Stromal cell of bone marrow (primary cell): Measurements from ENCODE around the gene HHATL.

Experiments used
- DNase-seq: peaks from one replicate; pipeline ENCODE4 v3.0.0-alpha.2; 2012; ENCODE audit warnings: low read depth

Gene HHATL

DNA sequence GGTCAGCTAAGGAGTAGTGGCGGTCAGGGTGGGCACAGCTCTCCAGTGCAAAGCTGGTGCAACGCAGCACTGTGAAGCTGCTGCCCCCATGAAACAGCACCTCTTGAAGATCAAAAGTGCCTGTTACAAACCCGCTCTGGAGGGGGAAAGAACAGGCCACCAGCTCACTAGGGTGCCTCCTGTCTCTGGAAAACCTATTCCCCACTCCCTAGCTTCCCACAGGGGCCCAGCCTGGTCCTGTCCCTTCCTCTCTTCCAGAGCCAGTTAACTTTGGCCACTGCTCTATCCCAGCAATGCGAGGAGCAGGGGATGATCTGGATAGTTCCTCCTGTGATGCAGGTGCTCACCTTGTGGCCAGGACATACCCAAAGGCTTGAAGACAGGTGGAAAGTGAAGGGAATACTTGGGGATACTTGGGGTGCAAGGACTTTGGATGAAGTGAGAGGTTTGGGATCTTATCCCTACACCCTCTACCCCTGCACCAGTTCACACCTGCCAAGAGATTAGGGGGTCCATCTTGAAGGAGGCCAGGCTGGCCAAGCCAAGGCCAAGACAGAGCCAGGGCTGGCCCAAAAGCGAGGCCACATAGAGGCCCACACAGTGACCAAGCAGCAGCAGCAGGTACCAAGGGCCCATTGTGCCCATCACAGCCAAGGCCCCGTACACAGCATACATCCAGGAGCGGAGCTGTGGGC, 4.2 kb downstream of the HHATL start:
- DNase-seq: no peak

DNA sequence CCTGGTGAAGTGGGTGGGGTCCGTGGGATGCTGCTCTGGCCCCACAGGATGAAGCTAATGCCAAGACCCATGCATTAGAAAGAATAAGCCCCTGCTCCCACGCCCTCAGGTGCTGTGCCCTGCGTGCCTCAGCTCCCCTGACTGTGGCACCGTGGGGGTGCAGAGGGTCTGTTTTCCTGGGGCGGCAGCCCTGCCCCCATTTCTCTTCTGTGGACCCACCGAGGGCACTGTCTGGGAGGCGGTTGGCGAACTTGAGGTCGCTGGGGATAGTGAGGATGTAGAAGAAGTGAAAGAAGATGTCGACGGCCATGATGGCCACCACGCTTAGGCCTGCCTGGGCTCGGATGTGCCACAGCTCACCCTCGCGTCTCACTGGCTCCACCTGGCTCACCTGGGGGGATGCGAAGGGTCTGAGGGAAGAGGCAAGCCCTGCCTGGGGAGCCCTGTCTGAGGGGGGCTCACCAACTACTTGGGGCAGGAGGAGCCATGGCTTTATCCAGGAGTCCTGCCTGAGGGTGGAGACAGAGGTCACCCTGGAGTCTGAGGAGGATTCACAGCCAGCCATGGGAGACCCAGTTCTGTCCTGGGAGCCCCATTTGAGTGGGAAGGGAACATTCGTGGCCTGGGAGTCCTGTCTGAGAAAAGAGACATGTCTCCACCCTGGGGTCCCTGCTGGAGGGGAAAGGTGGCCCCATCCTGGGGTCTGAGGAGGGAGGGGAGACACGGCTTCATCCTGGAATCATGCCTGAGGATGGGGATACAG, 5.1 kb downstream of the HHATL start:
- no peak for DNase-seq

DNA sequence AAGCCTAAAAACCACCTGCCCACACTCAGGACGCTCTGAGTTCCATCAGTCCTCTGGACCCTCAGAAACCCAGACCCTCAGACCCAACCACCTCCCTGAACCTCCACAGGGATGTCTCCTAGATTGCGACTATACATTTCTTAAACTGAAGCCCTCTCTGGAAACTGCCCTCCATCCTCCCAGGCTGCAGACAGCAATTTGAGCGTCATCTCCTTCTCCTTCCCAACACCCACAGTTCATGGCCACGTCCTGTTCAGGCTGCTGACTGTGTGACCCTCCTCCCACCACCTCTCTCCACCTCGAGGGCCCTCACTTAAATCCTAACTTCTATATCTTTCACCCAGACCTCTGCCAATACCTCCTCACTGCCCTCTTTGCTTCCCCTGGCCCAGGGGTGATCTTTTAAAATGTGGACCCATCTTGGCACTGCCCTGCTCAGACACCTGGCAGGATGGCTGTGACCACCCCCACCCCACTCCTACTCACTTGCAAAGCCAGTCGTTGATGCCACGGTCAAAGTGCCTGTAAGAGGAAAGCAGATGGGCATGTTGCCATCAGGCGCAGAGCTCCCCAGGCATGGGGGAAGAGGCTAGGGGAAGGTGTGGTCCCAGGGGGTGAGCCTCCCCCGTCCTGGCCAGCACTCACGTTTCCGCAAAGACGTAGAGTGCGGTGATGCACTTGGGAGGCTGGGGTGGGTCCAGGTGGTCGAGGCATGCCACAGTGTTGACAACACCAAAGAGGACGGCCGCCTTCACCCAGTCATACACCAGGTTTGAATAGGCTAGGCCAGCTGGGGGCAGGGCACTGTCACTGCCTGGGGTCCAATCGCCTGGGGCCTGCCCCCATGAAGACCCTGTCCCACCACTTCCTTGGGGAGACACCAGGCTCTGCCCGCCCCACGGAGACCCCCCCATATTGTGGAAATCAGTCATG, 6.0 kb downstream of the HHATL start:
- DNase-seq: no peak

DNA sequence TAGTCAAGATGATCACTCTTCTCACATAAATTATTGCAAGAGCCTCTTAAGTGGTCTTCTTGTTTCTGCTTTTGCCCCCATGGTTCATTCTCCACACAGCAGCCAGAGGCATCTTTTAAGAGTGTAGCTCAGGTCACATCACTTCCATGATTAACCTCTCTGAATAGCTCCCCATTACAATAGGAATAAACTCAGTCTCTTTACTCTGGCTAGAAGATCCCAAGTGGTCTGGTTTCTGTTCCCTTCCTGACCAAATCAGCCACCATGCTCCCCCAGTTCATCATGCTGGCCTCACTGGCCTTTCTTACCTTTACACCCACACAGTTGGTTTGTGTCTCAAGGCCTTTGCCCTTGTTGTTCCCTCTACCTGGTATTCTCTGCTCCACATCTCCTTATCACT, 8.2 kb downstream of the HHATL start:
- no peak for DNase-seq

DNA sequence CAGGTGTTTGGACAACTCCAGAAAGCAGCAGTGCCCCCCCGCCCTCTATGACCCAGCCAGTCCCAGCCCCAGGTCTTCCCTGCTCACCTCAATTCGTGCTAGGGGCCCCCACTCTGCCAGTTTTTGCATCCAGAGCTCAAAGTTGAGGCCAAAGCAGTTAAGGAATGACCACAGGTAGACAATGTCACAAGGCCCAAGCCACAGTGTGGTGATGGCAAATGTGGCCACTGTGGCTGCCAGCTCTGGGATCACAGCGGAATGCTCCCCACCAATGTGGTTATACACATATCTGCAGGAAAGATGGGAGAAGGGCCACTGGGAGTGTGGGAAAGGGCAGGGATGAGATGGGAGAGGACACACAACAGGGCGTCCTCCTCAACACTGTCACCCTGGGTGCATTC, 9.1 kb downstream of the HHATL start:
- no peak for DNase-seq

DNA sequence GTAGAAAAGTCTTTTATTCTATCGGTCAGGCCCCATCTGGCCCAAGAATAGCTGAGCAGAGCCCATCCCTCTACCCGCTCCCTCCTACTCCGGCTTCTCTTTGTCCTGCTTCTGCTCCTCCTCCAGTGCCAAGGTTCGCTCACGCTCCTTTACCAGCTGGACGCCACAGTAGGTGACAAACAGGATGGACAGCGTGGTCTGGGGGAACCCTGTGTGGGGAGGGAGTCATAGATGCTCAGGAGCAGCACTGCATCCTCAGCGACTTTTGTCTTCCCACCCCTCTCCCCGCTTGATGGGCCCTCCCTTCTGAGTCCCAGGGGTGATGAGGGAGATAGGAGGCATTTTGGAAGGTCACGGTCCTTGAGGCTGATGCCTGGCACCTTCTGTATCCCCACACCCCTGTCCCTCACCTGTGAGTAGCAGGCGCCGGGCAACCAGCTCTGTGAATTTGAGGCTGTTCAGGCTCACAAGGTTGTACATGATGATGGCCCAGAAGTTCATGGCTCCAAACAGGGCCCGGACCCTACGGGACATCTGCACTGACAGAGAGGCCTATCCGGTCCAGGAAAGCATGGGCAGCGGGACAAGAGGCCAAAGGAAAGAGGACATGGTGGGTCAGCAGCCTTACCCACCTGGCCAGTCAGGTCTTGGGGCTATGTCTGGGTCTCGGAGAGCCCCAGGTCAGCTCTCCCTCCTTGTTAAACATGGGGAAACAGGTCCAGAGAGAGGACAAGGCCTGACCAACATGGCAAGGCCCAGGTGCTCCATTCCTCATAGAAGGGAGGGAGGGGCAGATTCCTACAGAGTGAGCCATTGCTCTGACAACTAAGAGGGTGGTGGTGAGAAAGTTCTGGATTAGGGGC, 9.7 kb downstream of the HHATL start:
- no peak for DNase-seq

DNA sequence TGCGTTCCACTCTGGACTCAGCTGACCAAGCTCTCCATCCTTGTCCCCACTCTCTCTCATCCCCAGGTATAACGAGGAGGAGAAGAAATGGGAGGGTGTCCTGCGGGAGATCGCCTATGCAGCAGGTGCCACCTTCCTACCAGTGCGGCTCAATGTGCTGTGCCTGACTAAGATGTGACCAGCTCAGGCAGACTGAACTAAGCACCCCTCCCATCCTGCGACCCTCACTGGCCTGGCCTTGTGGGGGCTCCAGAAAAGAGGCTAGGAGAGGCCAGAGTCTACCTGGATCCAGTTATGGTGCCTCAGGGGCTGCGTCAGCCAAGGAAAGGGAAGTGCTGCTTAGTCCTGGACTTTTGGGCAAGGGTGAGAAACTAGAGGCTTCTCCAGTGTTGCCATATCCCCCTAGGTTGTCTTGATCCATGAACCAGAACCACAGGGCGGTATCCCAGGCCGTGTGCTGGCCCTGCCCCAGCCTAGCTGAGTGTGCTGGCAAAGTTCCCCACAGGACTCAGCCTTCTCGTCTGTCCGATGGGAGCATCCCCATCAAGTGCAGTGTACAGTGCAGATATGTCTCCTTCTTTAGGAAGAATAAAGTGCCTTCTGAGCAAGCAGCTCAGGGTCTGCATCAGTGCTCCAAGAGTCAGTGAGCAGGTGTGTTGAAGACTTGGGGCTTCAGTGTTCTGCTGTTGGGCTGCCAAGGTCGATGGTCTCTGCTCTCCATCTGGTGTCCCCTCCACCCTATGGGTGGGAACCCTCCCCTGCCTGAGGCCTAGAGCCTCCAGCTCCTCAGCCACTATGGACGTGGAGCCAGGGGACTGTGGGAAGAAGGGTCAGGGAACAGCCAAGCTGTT, 10.6 kb downstream of the HHATL start:
- DNase-seq: no peak

DNA sequence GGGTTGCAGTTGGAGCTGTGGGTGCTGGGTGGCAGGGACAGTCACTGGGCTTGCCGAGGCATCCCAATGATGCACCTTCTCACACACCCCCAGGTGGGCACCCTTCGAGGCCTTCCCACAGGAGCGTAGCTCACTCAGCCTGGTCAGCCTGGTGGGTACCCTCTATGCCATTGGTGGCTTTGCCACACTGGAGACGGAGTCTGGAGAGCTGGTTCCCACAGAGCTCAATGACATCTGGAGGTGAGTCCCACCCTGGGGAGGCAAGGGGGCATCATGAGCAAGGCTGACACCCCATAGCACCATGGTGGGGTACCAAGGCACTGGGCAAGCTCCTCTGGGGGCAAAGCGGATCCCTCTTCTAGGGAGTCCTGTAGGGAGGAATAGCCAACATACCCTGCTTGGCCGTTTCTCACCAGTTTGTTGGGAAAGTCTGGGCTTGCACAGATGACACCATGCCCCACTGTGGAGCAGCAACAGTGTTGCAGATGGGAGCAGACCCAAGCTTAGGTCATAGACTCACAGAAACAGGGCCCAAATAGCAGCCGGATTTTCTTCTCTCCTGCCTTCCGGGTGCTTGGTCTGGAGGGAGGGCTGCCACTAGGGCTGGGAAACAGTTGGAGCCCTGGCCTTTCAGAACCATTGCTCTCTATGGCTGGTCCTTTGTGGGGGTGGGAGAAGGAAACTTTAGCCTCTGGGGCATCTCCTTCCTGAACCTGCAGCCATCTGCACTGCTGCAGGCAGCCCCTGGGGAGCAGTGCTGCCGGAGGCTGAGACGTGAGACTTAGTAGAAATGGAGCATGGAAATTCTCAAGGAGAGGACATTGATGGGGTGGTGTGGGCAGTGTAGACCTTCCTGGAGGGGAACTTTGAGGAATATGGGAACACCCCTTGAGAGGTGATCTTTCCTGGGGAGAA, 11.6 kb downstream of the HHATL start:
- no peak for DNase-seq

DNA sequence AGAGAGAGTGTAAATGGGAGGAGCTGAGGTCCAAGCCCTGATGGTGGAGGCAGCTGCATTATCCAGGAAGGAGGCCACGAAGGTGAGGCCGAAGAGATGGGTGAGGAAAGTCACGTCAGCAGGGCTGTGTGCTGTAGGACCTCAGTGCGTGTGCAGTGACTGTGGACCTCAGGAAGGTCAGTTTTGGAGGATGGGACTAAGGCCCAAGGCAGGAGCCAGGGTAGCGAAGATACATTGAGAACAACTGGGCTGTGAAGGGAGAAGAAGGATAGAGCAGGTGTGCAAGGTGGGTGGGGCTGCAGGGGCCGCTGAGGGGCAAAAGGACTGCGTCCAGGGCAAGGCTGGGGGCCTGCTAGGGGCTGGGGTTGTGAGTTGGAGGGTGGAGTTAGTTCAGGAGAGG, 12.4 kb downstream of the HHATL start:
- no peak for DNase-seq

DNA sequence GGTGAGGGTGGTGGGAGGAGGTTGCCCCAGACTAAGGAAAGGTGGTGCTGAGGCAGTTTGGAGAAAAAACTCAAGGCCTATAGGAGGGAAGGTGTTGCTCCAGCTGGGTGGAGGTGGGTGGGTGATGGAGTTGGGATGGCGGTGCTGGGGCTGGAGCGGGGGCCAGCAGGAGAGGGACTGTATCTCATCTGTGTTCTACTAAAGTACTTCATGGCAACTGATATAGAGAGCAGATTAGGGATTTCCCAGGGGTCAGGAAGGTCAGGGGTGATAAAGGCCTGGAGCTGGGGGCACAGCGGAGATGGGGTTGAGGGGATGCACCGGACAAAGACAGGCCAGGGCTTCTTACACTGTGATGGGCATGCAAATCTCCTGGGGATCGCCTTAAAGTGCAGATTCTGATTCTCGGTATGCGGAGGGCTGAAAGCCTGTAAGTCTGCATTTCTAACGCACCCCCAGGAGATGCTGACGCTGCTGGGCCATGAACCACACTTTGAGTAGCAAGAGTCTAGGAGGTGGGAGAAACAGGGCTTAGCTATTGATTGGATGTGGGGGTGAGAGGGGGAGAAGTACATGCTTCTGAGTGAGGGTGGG, 13.1 kb downstream of the HHATL start:
- DNase-seq: no peak

DNA sequence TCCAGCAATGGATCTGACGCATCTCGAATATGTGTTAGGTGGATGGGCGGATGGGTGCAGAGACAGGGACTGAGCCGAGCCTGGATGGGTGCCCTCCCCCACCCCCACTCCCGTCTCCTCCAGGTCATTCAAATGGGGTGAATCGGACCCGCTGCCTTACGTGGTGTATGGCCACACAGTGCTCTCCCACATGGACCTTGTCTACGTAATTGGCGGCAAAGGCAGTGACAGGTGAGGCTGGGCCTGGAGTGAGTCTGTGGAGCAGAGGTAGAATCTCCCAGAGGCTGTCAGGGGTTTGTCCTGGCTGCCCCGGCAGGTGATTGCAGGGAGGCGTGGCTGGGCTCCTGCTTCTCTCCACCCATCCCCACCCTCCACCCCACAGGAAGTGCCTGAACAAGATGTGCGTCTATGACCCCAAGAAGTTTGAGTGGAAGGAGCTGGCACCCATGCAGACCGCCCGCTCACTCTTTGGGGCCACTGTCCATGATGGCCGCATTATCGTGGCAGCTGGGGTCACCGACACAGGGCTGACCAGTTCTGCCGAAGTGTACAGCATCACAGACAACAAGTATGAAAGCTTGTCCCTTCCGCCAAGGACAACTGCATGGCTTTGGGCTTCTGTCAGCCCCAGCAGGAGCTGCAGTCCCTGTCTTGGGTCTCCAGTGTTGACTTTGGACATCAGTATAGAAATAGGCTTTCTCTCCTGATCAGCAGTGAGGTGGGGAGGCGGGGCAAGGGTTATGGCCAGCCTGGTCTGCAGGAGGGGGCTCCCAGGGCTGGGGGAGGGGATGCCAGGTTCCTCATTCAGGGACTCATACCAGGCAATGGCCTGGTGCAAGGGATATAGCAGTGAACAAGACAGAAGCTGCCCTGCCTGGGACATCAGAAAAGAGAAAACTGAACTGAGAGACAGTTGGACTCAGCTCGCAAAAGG, 13.8 kb downstream of the HHATL start:
- no peak for DNase-seq

DNA sequence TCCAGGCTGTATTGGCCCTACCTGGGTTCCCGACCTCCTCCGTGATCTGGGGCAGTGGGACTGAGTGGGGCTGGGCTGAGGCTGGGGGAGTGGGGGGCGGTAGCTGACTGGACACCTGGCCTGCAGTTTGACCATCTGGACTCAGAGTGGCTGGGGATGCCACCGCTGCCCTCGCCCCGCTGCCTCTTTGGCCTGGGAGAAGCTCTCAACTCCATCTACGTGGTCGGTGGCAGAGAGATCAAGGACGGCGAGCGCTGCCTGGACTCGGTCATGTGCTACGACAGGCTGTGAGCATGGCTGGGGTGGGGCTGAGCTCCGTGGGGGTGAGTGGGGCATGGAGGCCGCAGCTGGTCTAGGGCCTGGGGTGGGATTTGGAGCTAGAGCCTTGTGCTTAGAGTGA, 14.6 kb downstream of the HHATL start:
- no peak for DNase-seq

DNA sequence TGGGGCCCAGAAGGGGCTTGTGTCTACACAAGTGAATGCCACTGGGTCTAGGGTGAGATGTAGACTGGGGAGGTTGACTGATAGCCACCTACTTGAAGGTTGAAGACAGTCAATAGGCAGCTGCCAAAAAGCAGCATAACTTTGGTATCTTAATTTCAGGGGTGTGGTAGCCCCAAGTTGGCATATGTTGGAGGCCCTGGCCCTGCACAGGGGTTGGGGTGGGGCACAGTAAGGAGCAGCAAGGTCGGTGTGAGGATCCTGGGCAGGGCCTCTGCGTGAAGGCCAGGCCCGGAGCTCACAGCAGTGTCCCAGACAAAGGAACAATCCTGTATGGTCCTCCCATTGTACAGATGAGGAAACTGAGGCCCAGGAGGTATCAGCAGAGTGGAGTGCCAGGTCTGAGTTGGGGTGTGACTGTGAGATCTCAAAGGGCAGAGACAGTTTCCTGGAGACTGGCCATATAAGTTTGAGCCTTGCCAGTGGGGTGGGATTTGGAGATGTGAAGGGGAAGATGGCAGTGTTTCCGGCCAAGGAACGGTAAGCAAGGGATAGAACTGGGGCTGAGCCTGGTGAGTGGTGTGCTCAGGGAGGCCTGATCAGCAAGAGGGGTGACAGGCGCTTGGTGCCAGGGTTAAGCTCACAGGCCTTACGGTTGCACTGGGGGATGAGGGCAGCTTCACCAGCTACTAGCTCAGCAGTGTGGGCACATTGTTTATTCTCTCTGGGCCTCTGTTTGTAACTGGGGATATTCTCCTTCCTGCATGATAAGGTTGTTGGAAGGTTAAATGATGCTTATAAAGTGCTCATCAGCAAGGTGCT, 15.6 kb downstream of the HHATL start:
- no peak for DNase-seq

DNA sequence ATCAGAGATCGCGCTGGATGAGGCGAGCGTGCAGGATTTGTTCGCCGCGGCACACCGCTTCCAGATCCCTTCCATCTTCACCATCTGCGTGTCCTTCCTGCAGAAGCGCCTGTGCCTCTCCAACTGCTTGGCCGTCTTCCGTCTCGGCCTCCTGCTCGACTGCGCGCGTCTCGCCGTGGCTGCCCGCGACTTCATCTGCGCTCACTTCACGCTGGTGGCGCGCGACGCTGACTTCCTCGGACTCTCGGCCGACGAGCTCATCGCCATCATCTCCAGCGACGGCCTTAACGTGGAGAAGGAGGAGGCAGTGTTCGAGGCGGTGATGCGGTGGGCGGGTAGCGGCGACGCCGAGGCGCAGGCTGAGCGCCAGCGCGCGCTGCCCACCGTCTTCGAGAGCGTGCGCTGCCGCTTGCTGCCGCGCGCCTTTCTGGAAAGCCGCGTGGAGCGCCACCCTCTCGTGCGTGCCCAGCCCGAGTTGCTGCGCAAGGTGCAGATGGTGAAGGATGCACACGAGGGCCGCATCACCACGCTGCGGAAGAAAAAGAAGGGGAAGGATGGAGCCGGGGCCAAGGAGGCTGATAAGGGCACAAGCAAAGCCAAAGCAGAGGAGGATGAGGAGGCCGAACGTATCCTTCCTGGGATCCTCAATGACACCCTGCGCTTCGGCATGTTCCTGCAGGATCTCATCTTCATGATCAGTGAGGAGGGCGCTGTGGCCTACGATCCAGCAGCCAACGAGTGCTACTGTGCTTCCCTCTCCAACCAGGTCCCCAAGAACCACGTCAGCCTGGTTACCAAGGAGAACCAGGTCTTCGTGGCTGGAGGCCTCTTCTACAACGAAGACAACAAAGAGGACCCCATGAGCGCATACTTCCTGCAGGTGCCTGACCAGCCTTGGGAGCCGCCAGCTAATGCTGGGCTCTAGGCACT, 16.4 kb downstream of the HHATL start:
- DNase-seq: no peak

DNA sequence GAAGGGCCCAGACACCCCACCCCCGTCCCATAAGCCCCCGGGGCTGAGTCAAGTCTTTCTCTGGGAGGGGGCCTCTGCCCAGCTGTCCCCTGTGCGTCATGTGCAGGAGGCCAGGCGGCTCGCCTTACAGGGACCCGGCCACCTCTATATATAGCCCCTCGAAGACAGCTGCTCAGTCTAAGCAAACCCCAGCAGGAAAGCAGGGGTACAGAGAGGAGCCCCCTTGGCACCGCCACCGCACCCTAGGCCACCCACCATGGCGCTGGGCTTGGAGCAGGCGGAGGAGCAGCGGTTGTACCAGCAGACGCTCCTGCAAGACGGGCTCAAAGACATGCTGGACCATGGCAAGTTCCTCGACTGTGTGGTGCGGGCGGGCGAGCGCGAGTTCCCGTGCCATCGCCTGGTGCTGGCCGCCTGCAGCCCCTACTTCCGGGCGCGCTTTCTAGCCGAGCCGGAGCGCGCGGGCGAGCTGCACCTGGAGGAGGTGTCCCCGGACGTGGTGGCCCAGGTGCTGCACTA, 17.2 kb downstream of the HHATL start, which contains the start of gene KLHL40:
Gene KLHL40 (plus strand): TSS at position 175 of the 519 bp plus-strand sequence. CDS start 82 bp downstream, at position 257.
- no peak for DNase-seq
